Gastrocnemius medialis (tissue), 4 donors: ENCODE measurements around the gene SH3RF1.

ENCODE experiments used
- POLR2A ChIP-seq, 2 donors: fragments of 450-650 bp; IDR thresholded peaks; one replicate each; pipeline ENCODE4 v1.6.1; 2017; ENCODE audit warnings: antibody characterized with exemption in 2 of 2, mild to moderate bottlenecking in 2 of 2, moderate library complexity in 2 of 2
- TF ChIP-seq, protein P1 (sequence below), 5 experiments: fragments of 450-650 bp in 3 of 5; fragments of 200-600 bp in 2 of 5; sonication (generic) in 2 of 5; IDR thresholded peaks in 4 of 5; conservative IDR thresholded peaks in 1 of 5; 1 replicate in 4 of 5; 2 replicates in 1 of 5; pipeline ENCODE4 v1.5.1; 2016 to 2019; ENCODE audit warnings: antibody characterized with exemption in 5 of 5, mild to moderate bottlenecking in 3 of 5, moderate library complexity in 3 of 5

DNA sequence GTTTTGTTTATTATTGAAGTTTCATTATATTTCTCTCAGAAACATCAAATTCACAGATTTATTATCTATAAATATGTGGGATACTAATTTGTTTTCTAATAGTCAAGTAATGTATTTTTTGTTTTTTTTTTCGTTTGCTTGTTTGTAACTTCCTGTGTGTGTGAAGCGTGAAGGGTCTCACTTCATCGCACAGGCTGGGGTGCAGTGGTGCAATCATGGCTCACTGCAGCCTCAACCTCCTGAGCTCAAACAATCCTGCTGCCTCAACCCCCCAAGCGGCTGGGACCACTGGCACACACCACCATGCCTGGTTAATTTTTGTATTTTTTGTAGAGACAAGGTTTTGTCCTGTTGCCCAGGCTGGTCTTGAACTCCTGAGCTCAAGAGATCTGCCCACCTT lies 55.1 kb downstream of the SH3RF1 start:
- TF ChIP-seq, protein P1, sequence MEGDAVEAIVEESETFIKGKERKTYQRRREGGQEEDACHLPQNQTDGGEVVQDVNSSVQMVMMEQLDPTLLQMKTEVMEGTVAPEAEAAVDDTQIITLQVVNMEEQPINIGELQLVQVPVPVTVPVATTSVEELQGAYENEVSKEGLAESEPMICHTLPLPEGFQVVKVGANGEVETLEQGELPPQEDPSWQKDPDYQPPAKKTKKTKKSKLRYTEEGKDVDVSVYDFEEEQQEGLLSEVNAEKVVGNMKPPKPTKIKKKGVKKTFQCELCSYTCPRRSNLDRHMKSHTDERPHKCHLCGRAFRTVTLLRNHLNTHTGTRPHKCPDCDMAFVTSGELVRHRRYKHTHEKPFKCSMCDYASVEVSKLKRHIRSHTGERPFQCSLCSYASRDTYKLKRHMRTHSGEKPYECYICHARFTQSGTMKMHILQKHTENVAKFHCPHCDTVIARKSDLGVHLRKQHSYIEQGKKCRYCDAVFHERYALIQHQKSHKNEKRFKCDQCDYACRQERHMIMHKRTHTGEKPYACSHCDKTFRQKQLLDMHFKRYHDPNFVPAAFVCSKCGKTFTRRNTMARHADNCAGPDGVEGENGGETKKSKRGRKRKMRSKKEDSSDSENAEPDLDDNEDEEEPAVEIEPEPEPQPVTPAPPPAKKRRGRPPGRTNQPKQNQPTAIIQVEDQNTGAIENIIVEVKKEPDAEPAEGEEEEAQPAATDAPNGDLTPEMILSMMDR (IDR thresholded peaks at IDR 0.05 in 4 of 5, conservative IDR thresholded peaks at IDR 0.05 in 1 of 5): no peak
- no peak for TF ChIP-seq POLR2A (IDR thresholded peaks at IDR 0.05)
